ENCODE data around the gene WDR83.

DNA sequence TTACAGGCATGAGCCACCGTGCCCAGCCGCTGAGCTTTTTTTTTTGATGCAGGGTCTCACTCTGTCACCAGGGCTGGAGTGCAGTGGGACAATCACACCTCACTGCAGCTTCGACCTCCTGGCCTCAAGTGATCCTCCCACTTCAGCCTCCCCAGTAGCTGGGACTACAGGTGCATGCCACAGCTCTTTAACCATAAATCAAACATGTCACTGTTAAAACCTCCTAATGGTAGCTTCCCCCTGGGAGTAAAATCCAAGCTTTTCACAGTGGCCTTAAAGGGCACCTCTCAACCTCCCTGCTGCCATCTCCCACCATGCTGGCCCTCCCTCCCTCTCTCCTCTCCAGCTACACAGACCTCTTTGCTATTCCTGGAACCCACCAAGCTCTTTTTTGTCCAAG is 19.2 kb downstream of the WDR83 start:
- TF ChIP-seq, protein P1, sequence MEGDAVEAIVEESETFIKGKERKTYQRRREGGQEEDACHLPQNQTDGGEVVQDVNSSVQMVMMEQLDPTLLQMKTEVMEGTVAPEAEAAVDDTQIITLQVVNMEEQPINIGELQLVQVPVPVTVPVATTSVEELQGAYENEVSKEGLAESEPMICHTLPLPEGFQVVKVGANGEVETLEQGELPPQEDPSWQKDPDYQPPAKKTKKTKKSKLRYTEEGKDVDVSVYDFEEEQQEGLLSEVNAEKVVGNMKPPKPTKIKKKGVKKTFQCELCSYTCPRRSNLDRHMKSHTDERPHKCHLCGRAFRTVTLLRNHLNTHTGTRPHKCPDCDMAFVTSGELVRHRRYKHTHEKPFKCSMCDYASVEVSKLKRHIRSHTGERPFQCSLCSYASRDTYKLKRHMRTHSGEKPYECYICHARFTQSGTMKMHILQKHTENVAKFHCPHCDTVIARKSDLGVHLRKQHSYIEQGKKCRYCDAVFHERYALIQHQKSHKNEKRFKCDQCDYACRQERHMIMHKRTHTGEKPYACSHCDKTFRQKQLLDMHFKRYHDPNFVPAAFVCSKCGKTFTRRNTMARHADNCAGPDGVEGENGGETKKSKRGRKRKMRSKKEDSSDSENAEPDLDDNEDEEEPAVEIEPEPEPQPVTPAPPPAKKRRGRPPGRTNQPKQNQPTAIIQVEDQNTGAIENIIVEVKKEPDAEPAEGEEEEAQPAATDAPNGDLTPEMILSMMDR (IDR thresholded peaks at IDR 0.05; ENCODE audit: low read depth, low read length, poor library complexity, severe bottlenecking): no peak
- no peak for TF ChIP-seq EZH2phosphoT487 (IDR thresholded peaks at IDR 0.05; ENCODE audit: borderline replicate concordance, low read length)

Data from DOHH2 (cell line).